GM06990 (cell line): ENCODE results near the gene MAP3K4.

ENCODE experiments used
- DNase-seq: peaks from one replicate; pipeline ENCODE4 v3.0.0-alpha.2; 2011; ENCODE audit not compliant: insufficient read length; ENCODE audit errors: extremely low read depth
- H3K27me3 ChIP-seq: replicated peaks from 2 replicates; pipeline ENCODE4 v1.6.0; 2011; ENCODE audit warnings: low read length; ENCODE audit not compliant: control insufficient read depth, insufficient read depth
- H3K36me3 ChIP-seq: 2 replicates; pipeline ENCODE4 v1.5.1; 2011; ENCODE audit warnings: low read length; ENCODE audit not compliant: control insufficient read depth, insufficient read depth
- H3K4me3 ChIP-seq: replicated peaks from 2 replicates; pipeline ENCODE4 v1.5.1; 2011; ENCODE audit warnings: low read depth, mild to moderate bottlenecking, control low read depth, low read length
- CTCF ChIP-seq: IDR thresholded peaks from 2 replicates; pipeline ENCODE4 v1.5.1; 2011; ENCODE audit warnings: low read length, control low read depth, mild to moderate bottlenecking, inconsistent platforms; ENCODE audit not compliant: insufficient read depth, poor library complexity, severe bottlenecking

Gene MAP3K4

GRCh38 chr6:161100072-161100471 is 108.5 kb downstream of the MAP3K4 start:
- H3K27me3 ChIP-seq: no peaks in the 10 kb centered on the region
- DNase-seq: no peak
- TF ChIP-seq CTCF: no peak
- peaks cover 13% of the 10 kb centered on the region for H3K36me3 ChIP-seq
- H3K4me3 ChIP-seq: no peak overlapping the region

GRCh38 chr6:161101517-161101916 is 109.9 kb downstream of the MAP3K4 start:
- no peak overlapping the region for H3K4me3 ChIP-seq
- no peak for DNase-seq
- peaks cover 13% of the 10 kb centered on the region for H3K36me3 ChIP-seq
- peak; percentile 33 for TF ChIP-seq CTCF
- H3K27me3 ChIP-seq: no peaks in the 10 kb centered on the region

GRCh38 chr6:161103475-161103874 is 111.9 kb downstream of the MAP3K4 start:
- TF ChIP-seq CTCF: no peak
- no peak overlapping the region for H3K4me3 ChIP-seq
- H3K36me3 ChIP-seq: peaks cover 15% of the 10 kb centered on the region
- no peaks in the 10 kb centered on the region for H3K27me3 ChIP-seq
- no peak for DNase-seq

- no peak for DNase-seq
- no peaks in the 10 kb centered on the region for H3K27me3 ChIP-seq
- peaks cover 16% of the 10 kb centered on the region for H3K36me3 ChIP-seq
- no peak for TF ChIP-seq CTCF
- no peak overlapping the region for H3K4me3 ChIP-seq
These were observed 113.4 kb downstream of the MAP3K4 start for GRCh38 chr6:161104966-161105365.

- no peak for DNase-seq
- H3K27me3 ChIP-seq: no peaks in the 10 kb centered on the region
- H3K4me3 ChIP-seq: no peak overlapping the region
- peaks cover 16% of the 10 kb centered on the region for H3K36me3 ChIP-seq
- no peak for TF ChIP-seq CTCF
These were observed 113.8 kb downstream of the MAP3K4 start for GRCh38 chr6:161105408-161105807.
